Stimulated activated CD8-positive, alpha-beta memory T cell treated with anti-CD3 and anti-CD28 coated beads, Interleukin-12 subunit alpha, Interleukin-12 subunit beta, amount 100 ng/mL, for 24 hours (primary cell): Measurements from ENCODE around the gene HS3ST4.

Source experiments
- DNase-seq: peaks from one replicate; pipeline ENCODE4 v3.0.0-alpha.2; 2020; ENCODE audit errors: extremely low read depth

Gene HS3ST4

DNA sequence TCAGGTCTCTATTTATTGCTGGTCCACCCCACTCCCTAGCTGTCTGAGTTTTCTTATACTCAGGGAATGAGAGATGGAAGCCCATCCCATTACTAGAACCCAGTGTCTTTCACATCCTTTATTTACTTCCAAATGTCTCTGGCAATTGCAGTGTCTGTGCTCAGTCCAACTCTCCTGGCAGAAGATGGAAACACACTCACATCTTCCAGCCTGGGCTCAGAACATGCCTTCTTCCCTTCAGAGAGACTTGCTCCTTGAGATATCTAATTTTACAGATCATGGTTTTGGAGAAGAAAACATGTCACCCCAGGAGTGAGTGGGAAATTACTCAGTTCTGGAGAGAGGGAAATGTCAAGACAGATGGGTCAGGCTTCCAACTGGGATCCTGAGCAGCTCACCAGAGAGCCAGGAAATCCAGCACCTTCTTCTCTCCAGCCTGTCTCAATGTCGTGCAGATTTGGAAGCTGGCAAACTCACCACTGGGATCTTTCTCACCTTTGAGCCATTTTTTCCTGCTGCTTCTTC is 494.4 kb downstream of the HS3ST4 start:
- no peak for DNase-seq
